HG03064 (cell line): ENCODE data around the gene THADA.
"Not testable (repeated sequence)": the region's sequence is repeated elsewhere in the genome, so short reads cannot be mapped to it uniquely, and the experiment has no call there.

Experiments used
- ATAC-seq: cut with Tn5 transposase; IDR thresholded peaks from one replicate; pipeline ENCODE4 v1.9.1; 2021; ENCODE audit warnings: low read depth; ENCODE audit not compliant: unreplicated experiment

Gene THADA

GRCh38 chr2:43605079-43605655, 9.3 kb upstream of the THADA start:
- ATAC-seq: no peak

GRCh38 chr2:43604674-43605073, 8.8 kb upstream of the THADA start:
- ATAC-seq: no peak

GRCh38 chr2:43600596-43600995, 4.8 kb upstream of the THADA start:
- ATAC-seq: not testable (repeated sequence)

GRCh38 chr2:43594875-43595274, 963 bp downstream of the THADA start:
- ATAC-seq: no peak

GRCh38 chr2:43593254-43593653, 2.6 kb downstream of the THADA start:
- ATAC-seq: no peak

- ATAC-seq: no peak
Observed at GRCh38 chr2:43592443-43592842, 3.4 kb downstream of the THADA start.

GRCh38 chr2:43585708-43586107, 10.1 kb downstream of the THADA start:
- ATAC-seq: no peak

GRCh38 chr2:43579275-43579981, 16.4 kb downstream of the THADA start:
- ATAC-seq: no peak

GRCh38 chr2:43576981-43577892, 18.6 kb downstream of the THADA start:
- ATAC-seq: no peak

- ATAC-seq: no peak
Observed at GRCh38 chr2:43572244-43572643, 23.6 kb downstream of the THADA start.

GRCh38 chr2:43569921-43570320, 25.9 kb downstream of the THADA start:
- no peak for ATAC-seq

- ATAC-seq: no peak
Observed at GRCh38 chr2:43568228-43568627, 27.6 kb downstream of the THADA start.

- ATAC-seq: no peak
Observed at GRCh38 chr2:43566461-43566729, 29.4 kb downstream of the THADA start.

GRCh38 chr2:43563679-43564078, 32.2 kb downstream of the THADA start:
- no peak for ATAC-seq

GRCh38 chr2:43560231-43560547, 35.6 kb downstream of the THADA start:
- ATAC-seq: no peak

GRCh38 chr2:43559391-43560230, 36.2 kb downstream of the THADA start:
- peak; percentile 91 for ATAC-seq

- ATAC-seq: no peak
Observed at GRCh38 chr2:43557196-43557595, 38.6 kb downstream of the THADA start.

GRCh38 chr2:43556256-43556655, 39.6 kb downstream of the THADA start:
- ATAC-seq: no peak

GRCh38 chr2:43553341-43553855, 42.4 kb downstream of the THADA start:
- no peak for ATAC-seq

- no peak for ATAC-seq
Observed at GRCh38 chr2:43551990-43552389, 43.8 kb downstream of the THADA start.

GRCh38 chr2:43548381-43548780, 47.5 kb downstream of the THADA start:
- not testable (repeated sequence) for ATAC-seq
